Right ventricle myocardium superior (tissue), 1 donor: Measurements from ENCODE around the gene PRF1. TPM values are rescaled to one million over a fixed set of nuclear protein-coding genes. Genes with fewer than 3 reads are reported as not detected.
"Not testable (repeated sequence)": the region's sequence is repeated elsewhere in the genome, so short reads cannot be mapped to it uniquely, and the experiment has no call there.

Experiments
- ATAC-seq: fragments of 200-7000 bp; cut with Tn5 transposase; one replicate; pipeline ENCODE4 v1.9.1; 2020; ENCODE audit warnings: mild to moderate bottlenecking; ENCODE audit not compliant: poor library complexity
- DNase-seq: peaks from one replicate; pipeline ENCODE4 v3.0.0-alpha.2; 2020
- intact Hi-C: fragments of 100-400 bp; cut with DNase I; formaldehyde crosslinking; loops from one replicate; pipeline ENCODE4 v1.11.2; 2022
- total RNA-seq: library from RNA; stranded (reverse); fragmentation: NEBNext Ultra II Directional; extraction: Animal tissue kit (Norgen Biotek cat#: 25700); gene quantifications from one replicate; pipeline ENCODE4 v1.2.1, GENCODE V29; 2021
- donor health status: DM: no; HTN: yes; CAD: no; lungs with severe emphysema.

Gene PRF1
- total RNA-seq, 1 donor from 2014 or later = 2.2 TPM

DNA sequence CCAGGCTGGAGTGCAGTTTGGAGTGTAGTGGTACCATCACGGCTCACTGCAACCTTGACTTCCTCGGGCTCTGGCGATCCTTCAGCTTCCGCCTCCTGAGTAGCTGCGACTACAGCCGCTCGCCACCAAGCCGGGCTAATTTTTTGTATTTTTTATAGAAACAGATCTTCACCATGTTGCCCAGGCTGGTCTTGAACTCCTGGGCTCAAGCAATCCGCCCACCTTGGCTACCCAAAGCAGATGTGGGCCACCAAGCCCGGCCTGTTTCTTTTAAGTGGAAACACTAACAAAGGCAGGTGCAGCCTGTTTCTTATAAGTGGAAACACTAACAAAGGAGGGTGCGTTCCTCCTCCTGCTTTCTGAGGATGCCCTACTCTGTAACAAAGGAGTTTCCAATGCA lies 18.2 kb downstream of the PRF1 start:
- ATAC-seq (no peak), DNase-seq (no peak)
- intact Hi-C loops = no loop called here

DNA sequence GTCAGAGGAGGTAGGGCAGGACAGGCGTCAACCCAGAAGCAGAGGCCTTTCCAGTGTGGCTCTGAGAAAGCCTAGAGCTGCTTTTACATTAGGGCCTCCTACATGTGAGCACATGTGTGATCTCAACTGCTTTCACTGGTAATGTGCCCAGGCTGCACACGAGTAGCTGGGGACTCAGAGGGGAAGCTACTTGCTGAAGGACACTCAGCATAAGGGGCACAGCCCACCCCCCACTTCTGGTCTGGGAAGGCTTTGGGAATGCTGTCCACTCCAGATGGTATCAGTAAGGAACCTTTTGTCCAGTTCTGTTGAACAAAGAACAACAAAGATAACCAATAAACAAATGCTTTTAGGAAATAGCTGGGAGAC lies 18.9 kb downstream of the PRF1 start:
- intact Hi-C loops = no loop called here
- no peak for ATAC-seq
- no peak for DNase-seq

DNA sequence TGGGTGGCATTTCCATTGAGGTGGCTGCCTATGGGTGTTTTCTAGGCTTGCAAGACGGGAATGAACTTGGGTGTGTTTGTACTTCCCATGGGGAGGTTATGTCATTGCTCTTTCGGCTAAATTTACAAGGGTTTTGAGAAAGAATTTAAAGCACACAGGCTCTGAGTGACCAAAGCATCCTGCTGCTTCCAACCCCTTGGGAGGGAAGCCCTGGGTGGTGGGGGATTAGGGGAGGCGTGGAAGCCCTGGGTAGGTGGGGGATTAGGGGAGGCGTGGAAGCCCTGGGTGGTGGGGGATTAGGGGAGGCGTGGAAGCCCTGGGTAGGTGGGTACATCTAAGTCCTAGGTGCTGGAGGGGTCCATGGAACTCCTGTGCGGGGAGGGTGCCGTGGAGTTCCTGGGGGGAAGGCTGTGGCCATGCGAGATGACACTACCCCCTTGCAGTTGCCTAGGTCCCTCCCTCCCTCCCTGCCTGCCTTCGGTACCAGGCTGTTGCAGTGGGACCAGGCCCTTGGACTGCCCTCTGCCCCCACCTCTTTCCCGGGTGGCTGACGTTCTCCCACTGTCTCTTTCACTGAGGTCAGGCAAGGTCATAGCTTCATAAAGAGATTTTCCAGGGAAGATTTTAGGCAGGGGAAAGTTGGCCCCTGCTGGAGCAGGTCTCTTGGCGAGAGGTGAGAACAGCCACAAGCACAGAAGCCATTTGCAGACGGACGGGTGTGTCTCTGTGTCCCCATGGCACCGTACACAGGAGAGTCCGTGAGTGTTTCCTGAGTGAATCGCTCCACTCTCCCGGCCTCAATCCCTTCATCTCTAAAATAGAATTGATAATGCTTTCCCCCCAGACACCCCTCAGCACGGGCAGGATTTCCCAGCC lies 19.5 kb downstream of the PRF1 start:
- ATAC-seq (peak; percentile 18), DNase-seq (no peak)
- intact Hi-C loops = no loop called here

DNA sequence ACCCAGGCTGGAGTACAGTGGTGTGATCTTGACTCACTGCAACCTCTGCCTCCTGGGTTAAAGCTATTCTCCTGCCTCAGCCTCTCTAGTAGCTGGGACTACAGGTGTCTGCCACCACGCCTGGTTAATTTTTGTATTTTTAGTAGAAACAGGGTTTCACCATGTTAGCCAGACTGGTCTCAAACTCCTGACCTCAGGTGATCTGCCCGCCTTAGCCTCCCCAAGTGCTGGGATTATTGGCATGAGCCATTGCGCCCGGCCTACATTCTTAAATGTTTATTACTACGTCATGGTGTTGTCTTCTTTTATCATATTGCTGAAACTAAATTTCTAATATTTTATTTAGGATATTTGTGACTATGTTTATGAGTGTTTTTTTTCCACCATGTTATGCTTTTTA lies 21.4 kb downstream of the PRF1 start:
- ATAC-seq, intact Hi-C loops, DNase-seq: not testable (repeated sequence)

DNA sequence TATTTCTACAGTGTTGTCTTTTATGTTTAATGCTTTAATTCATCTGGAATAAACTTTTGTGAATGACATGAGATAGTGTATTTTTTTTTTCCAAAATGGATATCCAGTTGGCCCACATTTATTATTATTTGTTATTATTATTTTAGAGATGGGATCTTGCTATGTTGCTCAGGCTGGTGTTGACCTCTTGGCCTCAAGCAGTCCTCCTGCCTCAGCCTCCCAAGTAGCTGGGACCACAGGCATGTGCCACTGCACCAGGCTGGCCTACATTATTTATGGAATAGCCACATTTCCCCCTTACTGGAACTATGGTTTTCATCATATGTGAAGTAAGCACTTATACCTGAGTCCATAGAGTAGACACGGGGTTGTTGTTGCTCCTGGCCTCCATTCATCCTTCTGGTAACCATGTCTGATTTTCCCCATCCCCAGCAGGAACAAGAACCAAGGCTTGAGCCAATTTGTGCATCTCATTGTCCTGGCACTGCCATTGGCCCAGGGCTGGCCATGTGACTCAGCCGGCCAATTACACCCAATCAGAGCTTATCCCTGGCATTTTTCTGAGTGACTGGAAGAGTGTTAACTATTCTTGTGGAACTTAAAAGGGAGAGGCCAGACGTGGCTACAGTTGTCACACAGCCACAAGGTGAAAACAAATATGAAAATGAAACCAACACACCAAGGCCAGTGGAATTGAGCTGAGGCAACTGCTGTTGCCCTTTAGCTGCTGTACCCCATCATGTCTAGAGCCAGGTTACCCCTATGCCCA lies 23.1 kb downstream of the PRF1 start:
- DNase-seq (no peak), ATAC-seq (no peak)
- intact Hi-C loops = no loop called here

DNA sequence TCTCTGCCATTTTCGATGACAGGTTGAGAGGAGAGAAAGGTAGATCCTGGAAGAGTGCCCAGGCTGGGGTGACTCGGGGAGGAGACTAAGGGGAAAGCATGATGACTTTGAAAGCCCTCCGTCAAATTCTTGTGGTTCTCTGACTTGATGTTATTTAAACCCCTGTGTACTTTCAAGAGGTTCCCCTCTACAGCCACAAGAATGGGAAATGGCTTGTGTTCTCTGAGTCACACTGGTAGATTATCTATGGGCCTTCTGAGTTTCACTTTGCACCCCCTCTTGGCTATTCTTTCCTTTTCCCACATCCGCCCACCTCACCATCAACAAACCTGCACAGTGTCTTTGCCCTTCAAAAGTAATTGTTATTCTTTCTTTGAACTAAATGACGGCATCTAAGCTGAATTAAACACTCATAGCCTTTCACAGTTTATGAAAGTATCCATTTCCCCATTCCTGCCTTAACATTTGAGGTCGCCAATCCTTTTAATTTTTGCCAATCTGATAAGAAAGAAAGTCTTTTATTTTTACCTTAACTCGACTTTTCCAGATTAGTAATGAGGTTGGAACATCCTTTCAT lies 24.1 kb downstream of the PRF1 start:
- DNase-seq (no peak), ATAC-seq (no peak)
- intact Hi-C loops = no loop called here

DNA sequence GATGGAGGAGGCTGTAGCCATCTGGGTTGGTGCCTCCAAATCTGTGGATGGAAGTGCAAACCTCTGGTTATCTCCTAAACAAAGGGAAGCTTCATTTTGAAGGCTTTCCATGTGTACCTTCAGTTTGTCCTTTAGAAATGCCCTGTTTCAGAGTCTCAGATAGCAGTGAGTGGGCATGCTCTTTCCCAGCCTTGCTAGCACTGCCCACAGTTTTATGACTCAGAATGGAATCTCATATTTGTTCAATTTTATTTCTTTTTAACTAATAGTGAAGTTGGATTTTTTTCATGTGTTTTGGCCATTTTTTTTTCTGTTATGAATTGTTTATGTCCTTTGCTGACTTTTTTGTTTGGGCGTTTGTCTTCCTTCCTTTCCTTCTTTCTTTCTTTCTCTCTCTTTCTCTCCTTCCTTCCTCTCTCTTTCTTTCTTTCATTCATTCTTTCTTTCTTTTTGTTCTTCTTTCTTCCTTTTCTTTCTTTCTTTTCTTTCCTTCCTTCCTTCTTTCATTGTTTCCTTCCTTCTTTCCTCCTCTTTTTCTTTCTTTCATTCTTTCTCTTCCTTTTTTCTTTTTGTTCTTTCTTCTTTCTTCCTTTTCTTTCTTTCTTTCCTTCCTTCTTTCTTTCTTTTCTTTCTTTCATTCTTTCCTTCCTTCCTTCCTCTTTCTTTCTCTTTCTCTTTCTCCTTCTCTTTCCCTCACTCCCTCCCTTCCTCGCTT lies 25.6 kb downstream of the PRF1 start:
- no peak for DNase-seq
- intact Hi-C loops = no loop called here
- ATAC-seq = no peak

DNA sequence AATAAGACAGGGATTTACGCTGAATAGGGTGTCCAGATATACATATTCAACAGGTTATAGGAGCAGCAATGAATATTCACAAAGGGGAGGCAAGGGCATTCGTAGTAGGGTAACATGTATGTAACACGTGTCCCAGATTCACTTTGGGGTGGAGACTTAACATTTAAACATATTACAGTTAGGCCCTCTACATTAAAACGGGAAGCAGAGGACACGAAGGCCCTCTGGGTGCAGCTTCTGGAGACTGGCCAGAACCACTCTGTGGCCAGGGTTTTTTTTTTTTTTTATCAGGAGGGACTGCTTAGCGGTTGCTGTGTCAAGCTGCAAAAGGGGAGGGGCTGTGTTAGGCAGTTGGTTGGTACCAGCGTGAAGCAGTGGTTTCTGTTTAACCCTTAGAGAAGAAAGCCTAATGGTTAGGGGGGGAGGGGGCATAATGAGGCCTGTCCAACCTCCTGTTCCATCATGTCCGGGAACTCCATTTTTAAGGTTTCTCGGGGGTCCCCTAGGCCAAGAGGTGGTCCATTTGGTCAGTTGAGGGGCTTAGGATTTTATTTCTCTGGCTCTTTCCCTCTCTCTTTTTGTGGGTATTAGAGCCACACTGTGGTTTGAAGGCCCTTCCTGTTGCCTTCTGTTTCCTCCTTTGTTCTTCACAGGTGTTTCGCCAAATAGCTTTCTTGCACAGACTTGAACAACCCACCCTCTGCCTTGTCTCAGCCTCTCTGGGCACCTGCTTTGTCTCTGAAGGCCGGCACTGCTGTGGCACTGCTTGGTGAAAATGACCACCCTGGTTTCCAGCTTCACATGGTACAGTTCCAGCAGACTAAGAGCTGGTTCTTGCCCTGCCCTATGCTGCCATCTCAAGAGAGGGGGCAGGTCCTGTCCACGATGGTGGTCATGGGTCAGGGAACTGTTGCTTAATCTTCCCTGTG lies 26.4 kb downstream of the PRF1 start:
- ATAC-seq = peak; percentile 92
- intact Hi-C loops = no loop called here
- DNase-seq = peak; percentile 77

DNA sequence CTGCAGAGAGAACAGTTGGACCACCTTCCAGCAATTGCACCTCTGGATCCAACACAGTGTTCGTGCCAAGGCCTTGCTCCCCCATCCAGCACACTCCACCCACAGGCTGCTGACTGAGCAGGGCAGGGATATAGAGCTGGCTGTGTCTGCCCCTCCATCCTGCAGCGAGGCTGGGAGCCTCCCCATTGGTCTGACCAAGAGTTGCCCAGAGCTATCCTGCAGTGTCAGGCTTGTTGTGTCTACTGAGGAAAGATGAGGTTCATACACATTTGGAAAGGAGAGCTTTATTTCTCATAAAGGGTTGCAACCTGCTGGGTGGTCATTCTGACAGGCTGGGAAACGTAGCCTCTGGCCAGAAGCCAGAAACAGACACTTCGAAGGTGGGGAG lies 27.1 kb downstream of the PRF1 start:
- DNase-seq (no peak), ATAC-seq (peak; percentile 46)
- intact Hi-C loops = no loop called here

DNA sequence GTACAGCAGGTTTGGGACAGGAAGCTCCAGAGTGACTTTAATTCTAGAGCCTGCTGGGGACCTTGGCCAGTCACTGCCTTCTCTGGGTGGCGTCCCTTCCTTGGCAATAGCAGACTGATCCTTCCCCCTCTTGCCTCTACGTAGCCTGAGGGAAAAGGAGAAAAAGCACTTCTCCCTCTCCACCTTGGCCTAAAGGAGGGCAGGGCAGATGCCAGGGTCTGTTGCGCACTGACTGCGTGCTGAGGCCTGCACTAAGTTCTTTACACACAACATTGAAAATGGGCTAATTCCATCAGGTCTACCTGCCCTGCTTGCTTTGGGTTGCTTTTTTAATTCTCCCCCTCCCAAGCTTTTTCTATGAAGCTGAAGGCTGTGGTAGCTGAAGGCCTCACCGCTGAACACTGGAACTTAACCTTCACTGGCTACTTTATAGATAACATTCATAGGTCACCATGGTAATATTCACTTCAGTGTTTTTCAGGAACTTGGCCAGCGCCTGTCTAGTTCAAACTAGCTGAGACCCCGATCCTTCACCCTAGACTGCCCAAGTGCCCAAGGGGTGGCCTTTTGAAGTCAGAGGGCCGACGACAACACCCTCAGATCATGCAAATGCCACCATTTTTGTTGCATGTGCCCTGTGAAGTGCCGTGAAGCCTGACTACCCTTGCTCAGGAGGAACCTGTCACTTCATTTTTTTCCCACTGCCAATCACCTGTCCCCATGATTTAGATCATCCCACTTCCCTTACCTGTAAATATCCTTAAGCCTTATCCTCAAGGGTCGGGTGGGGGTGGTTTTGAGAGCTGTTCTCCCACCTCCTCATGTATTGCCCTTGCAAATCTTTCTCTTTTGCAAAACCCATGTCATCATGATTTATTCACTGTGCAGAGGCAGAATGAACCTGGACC lies 28.7 kb downstream of the PRF1 start:
- intact Hi-C loops = no loop called here
- no peak for DNase-seq
- ATAC-seq = no peak

DNA sequence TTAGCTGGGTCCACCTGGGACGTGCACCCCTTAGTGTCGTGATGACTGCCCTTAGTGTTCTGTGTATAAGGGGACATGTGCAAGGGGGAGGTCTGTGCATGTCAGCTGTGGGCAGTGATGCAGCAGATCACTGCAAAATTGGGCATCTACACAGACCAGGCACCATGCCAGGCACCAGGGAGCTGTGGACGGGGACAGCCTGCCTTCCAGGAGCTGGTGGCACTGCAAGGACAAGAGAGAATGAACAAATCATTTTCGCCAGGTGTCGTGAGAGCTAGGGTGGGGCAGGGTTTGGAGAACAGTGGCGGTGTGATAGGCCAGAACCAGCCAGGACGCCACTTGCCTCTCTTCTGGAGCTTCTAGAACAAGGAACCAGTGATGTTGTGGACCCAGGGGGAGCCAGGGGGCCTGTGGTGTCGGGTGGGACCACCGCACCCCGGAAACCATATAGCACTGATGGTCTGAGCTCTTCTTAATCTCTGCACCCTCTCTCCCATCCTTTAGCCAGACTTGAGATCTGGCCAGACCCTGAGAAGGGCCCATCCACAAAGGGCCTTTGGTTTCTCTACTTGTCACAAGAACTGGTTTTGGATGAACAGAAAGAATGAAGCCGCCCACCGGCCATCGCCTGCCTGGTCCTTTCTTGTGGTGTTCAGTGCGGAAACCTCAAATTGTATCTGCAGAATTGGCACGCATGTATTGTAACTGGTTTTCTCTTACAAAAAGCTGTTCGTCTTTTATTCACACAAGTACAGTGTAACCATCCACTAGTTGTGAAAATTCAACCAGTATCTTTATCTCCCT lies 30.7 kb downstream of the PRF1 start:
- intact Hi-C loops = no loop called here
- ATAC-seq = no peak
- no peak for DNase-seq

DNA sequence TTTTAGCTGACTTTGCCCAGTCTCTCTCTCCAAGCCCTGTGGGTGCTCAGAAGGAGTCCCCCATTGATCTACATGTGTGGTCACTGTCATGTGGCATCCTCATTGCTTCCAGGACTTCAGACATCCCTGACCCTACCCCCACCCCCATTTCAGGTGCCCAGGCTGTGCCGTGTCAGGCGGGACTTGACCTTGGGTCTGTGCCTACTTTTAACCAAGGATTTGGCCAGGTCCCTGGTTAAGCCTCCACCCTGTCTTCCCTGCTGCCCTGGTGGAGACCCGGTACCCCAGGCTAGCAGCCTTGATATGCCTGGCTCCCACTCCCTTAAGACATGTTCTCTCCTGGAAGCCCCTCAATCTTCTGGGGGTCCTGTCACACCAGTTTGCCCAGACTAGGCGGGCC lies 31.3 kb downstream of the PRF1 start:
- DNase-seq (no peak), ATAC-seq (no peak)
- intact Hi-C loops = no loop called here

DNA sequence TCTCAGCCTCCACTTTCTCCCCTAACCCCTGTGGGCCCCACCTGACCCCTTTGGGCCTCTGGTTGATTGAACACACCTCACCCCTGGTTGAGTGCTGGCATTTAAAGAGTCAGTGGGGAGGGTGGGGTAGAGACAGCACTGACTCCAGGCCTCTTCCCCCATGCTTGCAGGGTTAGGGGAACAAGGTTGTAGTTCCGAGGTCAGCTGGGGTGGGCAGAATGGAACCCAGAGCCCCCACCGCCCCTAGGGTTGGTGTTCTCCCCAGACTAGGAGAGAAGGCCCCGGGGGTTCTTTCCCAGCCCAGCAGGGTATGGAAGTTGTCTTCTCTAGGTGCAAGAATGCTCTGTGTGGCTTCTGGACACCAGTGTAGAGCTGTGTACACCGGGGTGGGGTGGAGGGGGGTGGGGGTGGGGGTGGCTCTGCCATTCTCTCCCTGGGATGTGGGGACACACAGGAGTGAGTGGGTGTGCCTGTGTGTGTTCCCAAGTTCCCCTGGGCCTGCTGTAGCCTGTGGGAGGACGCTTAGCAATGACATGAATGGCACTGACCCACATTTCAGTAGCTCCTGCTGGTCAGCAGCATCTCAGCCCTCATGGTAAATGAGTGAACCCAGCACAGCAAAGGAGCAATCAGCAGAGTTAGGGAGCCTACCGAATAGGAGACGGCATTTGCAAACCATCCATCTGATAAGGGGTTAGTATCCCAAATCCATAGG lies 33.6 kb downstream of the PRF1 start:
- intact Hi-C loops = no loop called here
- ATAC-seq (no peak), DNase-seq (no peak)

DNA sequence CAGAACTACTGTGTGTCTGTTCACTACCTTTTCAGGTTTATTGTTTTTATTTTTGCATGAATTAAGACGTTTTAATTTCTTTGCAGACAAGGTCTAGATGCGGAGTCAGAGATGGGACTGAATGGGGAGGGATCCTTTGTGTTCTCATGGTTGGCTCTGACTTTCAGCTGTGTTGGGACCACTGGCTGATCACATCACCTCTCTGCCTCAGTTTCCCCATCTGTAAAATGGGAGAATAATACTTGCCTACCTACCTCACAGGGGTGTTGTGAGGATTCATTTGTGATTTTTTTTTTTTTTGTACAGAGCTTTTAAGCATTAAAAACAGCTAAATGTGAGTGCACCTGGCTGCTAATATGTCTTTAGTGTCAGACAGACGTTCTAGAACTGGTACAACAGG lies 34.4 kb downstream of the PRF1 start:
- intact Hi-C loops = no loop called here
- DNase-seq (no peak), ATAC-seq (no peak)

DNA sequence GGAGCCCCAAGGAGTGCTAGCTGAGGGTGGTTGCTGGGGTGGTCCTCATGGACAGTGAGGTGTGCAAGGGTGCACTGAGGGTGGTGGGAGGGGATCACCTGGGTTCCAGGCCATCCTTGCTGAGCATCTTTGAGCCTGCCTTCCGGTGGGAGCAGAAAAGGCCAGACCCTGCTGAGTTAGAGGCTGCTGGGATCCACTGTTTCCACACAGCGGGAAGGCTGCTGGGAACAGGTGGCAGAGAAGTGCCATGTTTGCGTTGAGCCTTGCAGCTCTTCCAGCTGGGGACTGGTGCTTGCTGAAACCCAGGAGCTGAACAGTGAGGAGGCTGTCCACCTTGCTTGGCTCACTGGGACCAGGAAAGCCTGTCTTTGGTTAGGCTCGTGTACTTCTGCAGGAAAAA lies 34.9 kb downstream of the PRF1 start:
- ATAC-seq (no peak), DNase-seq (no peak)
- intact Hi-C loops = no loop called here
